MG63 (cell line): ENCODE data around the gene HLA-A. TPM values are rescaled to one million over a fixed set of nuclear protein-coding genes. Genes with fewer than 3 reads are reported as not detected.
A peak's percentile ranks its signal among the peaks of the same experiment; 100 is the strongest.

Experiments
- DNase-seq: peaks from one replicate; pipeline ENCODE4 v3.0.0-alpha.2; 2020
- H3K27me3 ChIP-seq: fragments of 250-450 bp; sonication (Bioruptor Pico); 2 replicates; pipeline ENCODE4 v1.5.1; 2020; ENCODE audit warnings: mild to moderate bottlenecking, moderate library complexity
- H3K36me3 ChIP-seq: fragments of 250-450 bp; sonication (Bioruptor Pico); 2 replicates; pipeline ENCODE4 v1.5.1; 2020; ENCODE audit warnings: mild to moderate bottlenecking, moderate library complexity
- H3K4me3 ChIP-seq: fragments of 250-450 bp; sonication (Bioruptor Pico); 2 replicates; pipeline ENCODE4 v1.5.1; 2020; ENCODE audit warnings: mild to moderate bottlenecking, moderate library complexity
- H3K9me3 ChIP-seq: fragments of 250-450 bp; sonication (Bioruptor Pico); 2 replicates; pipeline ENCODE4 v1.5.1; 2020; ENCODE audit warnings: mild to moderate bottlenecking, moderate library complexity
- total RNA-seq: library from RNA; depleted of rRNA; stranded (reverse); fragments of >200 nt; shearing (Covaris generic); gene quantifications from 2 replicates; pipeline ENCODE4 v1.2.3, GENCODE V29; 2014; ENCODE audit warnings: low replicate concordance; rRNA removed

Gene HLA-A
- total RNA-seq, 1 experiment from 2014 or later: 315 TPM

DNA sequence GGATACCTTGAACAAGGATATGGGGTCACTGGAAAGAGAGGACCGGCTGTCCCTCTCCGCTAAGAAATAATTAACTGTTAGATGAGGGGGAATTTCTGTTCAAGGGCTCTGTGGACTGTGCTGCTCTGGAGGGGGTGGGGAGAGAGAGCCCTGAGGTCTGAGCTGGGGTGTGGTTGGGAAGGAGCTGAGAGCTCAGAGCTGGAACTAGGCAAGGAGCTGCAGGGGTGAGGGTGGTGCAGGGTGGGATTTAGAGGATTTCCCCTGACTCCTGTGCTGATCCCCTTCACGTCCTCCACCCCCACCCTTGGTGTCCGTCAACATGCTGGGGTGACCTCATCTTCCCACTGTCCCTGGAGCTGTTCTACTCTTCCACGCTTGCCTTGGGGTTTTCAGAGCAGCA, 52.5 kb downstream of the HLA-A start:
- Histone ChIP-seq H3K36me3 (no peaks in the 10 kb centered on the region), H3K4me3 (no peak overlapping the region), H3K27me3 (no peaks in the 10 kb centered on the region), H3K9me3 (no peaks in the 10 kb centered on the region)
- DNase-seq: no peak

DNA sequence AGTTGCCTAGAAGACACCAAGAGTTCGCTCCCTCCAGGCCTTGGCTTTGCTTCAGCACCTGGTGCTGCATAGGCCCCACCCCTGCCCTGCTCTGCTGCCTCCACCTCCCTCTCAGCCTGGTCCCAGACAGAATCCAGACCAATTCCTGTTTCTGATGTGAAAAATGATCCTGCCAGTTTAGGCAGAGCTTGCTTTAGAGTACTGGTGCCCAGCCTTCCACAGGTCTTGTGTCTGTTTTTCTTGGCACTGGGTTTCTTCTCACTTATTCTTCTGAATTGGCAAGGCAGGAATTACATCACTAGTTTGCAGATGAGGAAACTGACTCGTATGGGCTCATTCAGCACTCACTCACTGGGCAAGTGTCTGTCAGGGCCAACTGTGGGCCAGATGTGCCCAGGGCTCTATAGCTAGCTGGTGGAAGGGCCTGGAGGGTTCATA, 53.0 kb downstream of the HLA-A start:
- H3K27me3 ChIP-seq: no peaks in the 10 kb centered on the region
- H3K4me3 ChIP-seq: no peak overlapping the region
- peak; percentile 66 for DNase-seq
- H3K9me3 ChIP-seq: no peaks in the 10 kb centered on the region
- no peaks in the 10 kb centered on the region for H3K36me3 ChIP-seq

Other genes starting within 250 kb of the HLA-A start
- 8.0 and 12.9 TPM in 2 replicates for gene HLA-F, start 219.1 kb upstream of the HLA-A start, total RNA-seq
- not detected in 2 replicates for gene HLA-G, start 114.7 kb upstream of the HLA-A start, total RNA-seq
- 24.3 and 32.9 TPM in 2 replicates for gene POLR1H, start 118.7 kb downstream of the HLA-A start, total RNA-seq
- 20.2 and 47.2 TPM in 2 replicates for gene PPP1R11, start 124.7 kb downstream of the HLA-A start, total RNA-seq
- gene RNF39, start 133.2 kb downstream of the HLA-A start, total RNA-seq: not detected in 2 replicates
- not detected in 2 replicates for gene TRIM31, start 170.6 kb downstream of the HLA-A start, total RNA-seq
- not detected in 2 replicates for gene TRIM40, start 193.6 kb downstream of the HLA-A start, total RNA-seq
- not detected in 2 replicates for gene TRIM10, start 218.7 kb downstream of the HLA-A start, total RNA-seq
- gene TRIM15, start 221.0 kb downstream of the HLA-A start, total RNA-seq: not detected in 2 replicates